T-helper 1 cell treated with Interleukin-12 subunit alpha and Interleukin-12 subunit beta and Interleukin-4 antibody, amounts not matched to agents 30 μg/mL and 1 μg/mL, for 36 hours (primary cell): ENCODE measurements around the gene AFAP1.
"Not testable (repeated sequence)": the region's sequence is repeated elsewhere in the genome, so short reads cannot be mapped to it uniquely, and the experiment has no call there.

Source experiments
- H3K27ac Mint-ChIP-seq: one replicate; pipeline ENCODE4 v1.8.0; 2021; ENCODE audit warnings: mild to moderate bottlenecking, mixed read lengths
- H3K27me3 Mint-ChIP-seq: one replicate; pipeline ENCODE4 v1.8.0; 2021; ENCODE audit warnings: low read depth, mixed read lengths
- H3K36me3 Mint-ChIP-seq: one replicate; pipeline ENCODE4 v1.8.0; 2021; ENCODE audit warnings: low read depth, mixed read lengths
- H3K4me1 Mint-ChIP-seq: one replicate; pipeline ENCODE4 v1.8.0; 2021; ENCODE audit warnings: low read depth, mixed read lengths
- H3K4me3 Mint-ChIP-seq: one replicate; pipeline ENCODE4 v1.8.0; 2021; ENCODE audit warnings: mild to moderate bottlenecking, moderate library complexity, mixed read lengths
- H3K9me3 Mint-ChIP-seq: one replicate; pipeline ENCODE4 v1.8.0; 2021; ENCODE audit warnings: mixed read lengths

Gene AFAP1

DNA sequence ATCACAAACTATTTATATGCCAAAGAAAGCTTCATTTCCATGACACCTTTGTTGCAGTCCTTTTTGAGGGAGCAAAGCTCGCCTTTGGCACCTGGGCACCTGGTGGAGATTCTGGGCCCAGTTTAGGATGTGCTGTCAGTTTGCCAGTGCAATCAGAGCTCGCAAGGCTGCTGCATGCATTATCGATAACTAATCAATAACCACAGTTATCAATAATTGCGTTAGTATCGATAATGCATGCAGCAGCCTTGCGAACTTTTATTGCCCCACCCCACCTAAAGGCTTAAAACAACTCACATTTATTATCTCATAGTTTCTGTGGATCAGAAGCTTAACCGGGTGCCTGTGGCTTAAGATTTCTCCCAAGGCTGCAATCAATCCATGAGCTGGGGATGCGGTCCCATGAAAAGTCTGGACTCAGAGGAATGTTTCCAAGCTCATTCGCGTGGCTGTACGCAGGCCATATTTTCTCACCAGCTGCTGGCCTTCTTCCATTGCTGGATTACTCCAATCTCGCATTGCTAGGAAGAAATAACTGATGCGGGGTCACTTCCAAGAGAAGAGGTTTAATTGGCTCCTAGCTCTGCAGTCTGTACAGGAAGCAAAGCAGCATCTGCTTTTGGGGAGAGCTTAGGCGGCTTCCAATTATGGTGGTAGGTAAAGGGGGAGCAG is 6.2 kb upstream of the AFAP1 start:
- peaks cover 20% of the 10 kb centered on the region for H3K27me3 Mint-ChIP-seq
- no peaks in the 10 kb centered on the region for H3K36me3 Mint-ChIP-seq
- H3K27ac Mint-ChIP-seq: no peak overlapping the region
- H3K9me3 Mint-ChIP-seq: peaks cover 4% of the 10 kb centered on the region
- H3K4me1 Mint-ChIP-seq: peaks cover 15% of the 10 kb centered on the region
- no peak overlapping the region for H3K4me3 Mint-ChIP-seq

- H3K27ac Mint-ChIP-seq: no peak overlapping the region
- H3K4me3 Mint-ChIP-seq: no peak overlapping the region
- H3K27me3 Mint-ChIP-seq: peaks cover 15% of the 10 kb centered on the region
- peaks cover 16% of the 10 kb centered on the region for H3K4me1 Mint-ChIP-seq
- no peaks in the 10 kb centered on the region for H3K9me3 Mint-ChIP-seq
- H3K36me3 Mint-ChIP-seq: no peaks in the 10 kb centered on the region
Observed at GRCh38 chr4:7944599-7945220, 5.0 kb upstream of the AFAP1 start.

DNA sequence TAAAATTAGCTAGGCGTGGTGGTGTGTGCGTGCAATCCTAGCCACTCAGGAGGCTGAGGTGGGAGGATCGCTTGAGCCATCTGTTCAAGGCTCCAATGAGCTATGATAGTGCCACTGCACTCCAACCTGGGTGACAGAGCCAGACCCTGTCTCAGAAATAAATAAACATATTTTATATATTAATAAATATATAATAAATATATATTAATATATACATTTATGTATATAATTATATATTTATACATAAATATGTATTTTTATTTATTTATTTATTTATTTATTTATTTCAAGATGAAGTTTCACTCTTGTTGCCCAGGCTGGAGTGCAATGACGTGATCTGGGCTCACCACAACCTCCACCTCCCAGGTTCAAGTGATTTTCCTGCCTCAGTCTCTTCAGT is 4.0 kb upstream of the AFAP1 start:
- H3K4me3 Mint-ChIP-seq, H3K4me1 Mint-ChIP-seq, H3K36me3 Mint-ChIP-seq, H3K27me3 Mint-ChIP-seq, H3K9me3 Mint-ChIP-seq, H3K27ac Mint-ChIP-seq: not testable (repeated sequence)

- Mint-ChIP-seq H3K9me3 (no peaks in the 10 kb centered on the region), H3K4me1 (peaks cover 11% of the 10 kb centered on the region), H3K36me3 (no peaks in the 10 kb centered on the region), H3K27me3 (peaks cover 7% of the 10 kb centered on the region), H3K27ac (no peak overlapping the region), H3K4me3 (no peak overlapping the region)
Observed at GRCh38 chr4:7943211-7943610, 3.5 kb upstream of the AFAP1 start.

- no peaks in the 10 kb centered on the region for H3K36me3 Mint-ChIP-seq
- H3K27me3 Mint-ChIP-seq: peaks cover 19% of the 10 kb centered on the region
- H3K4me3 Mint-ChIP-seq: no peak overlapping the region
- H3K4me1 Mint-ChIP-seq: peaks cover 13% of the 10 kb centered on the region
- no peaks in the 10 kb centered on the region for H3K9me3 Mint-ChIP-seq
- no peak overlapping the region for H3K27ac Mint-ChIP-seq
Observed at GRCh38 chr4:7941965-7942496, 2.4 kb upstream of the AFAP1 start.

DNA sequence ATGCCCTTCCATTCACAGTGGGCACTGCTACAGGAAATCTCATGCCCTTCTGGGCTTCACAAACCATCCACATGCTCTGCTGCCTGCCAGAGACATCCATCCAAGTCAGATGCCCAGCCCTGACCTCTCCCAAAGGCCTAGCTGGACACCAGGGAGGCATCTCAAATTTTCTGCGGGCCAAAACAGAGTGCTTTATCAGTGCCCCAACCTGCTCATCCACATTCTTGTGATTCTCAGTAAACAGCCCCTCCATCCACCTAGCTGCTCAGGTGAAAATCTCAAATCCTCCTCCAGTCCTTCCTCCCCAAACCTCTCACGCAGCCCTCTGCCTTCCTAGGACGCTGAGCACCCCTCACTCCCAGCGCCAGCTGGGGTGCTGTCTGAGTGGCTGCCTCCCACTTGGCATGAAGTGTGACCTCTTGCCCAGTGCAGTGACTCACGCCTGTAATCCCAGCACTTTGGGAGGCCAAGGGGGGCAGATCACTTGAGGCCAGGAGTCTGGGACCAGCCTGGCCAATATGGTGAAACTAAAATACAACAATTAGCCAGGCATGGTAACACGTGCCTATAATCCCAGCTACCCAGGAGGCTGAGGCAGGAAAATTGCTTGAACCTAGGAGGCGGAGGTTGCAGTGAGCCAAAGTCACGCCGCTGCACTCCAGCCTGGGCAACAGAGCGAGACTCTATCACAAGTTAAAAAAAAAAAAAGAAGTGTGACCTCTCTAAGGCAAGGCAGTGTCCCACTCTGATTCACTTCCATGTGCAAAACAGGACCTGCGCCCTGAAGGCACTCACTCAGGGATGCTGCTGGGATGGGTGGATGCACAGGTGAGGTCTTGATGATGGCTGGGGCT is 1.7 kb upstream of the AFAP1 start:
- Mint-ChIP-seq H3K36me3 (no peaks in the 10 kb centered on the region), H3K4me3 (peak overlapping the region; percentile 49), H3K9me3 (no peaks in the 10 kb centered on the region), H3K27ac (peak overlapping the region; percentile 26), H3K27me3 (peaks cover 24% of the 10 kb centered on the region), H3K4me1 (peaks cover 13% of the 10 kb centered on the region)

DNA sequence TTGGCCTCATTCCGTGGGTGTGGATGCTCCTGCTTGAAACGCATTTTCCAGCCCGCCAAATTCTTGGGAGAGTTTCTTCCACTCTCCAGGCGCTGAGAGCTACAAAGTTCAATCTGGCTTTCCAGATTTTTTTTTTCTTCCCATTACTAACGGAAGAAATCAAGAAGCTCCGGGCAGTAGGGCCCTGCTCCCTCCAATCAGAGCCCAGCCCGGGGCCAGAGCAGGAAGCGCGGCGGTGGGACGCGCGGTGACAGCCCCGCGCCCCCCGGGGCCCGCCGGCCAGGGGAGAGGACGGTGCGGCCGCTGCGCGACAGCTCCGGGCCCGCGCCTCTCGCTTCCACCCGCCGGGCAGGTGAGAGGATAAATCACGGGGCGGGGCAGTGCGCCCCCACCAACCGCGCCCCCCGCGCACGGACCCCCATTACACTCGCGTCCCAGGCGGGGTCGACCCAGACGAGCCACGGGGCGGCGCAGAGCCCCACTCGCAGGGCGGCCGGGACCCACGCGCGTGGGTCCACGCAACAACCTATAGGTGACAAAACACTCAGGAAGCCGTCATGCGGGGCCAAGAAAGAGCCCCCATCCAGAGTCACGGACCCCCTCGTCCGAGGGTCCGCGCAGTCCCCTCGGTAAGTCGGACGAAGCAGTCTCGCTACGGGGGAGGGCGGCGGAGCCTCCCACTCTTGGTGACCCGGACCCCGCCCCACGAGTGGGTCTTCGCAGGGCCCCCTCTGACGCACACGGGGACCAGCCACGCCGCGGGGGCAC is 868 bp downstream of the AFAP1 start:
- H3K27me3 Mint-ChIP-seq: peaks cover 31% of the 10 kb centered on the region
- H3K4me3 Mint-ChIP-seq: peak overlapping the region; percentile 69
- peak overlapping the region; percentile 34 for H3K27ac Mint-ChIP-seq
- peaks cover 13% of the 10 kb centered on the region for H3K4me1 Mint-ChIP-seq
- H3K36me3 Mint-ChIP-seq: no peaks in the 10 kb centered on the region
- no peaks in the 10 kb centered on the region for H3K9me3 Mint-ChIP-seq

GRCh38 chr4:7938266-7938608 is 1.4 kb downstream of the AFAP1 start:
- H3K27me3 Mint-ChIP-seq: peaks cover 31% of the 10 kb centered on the region
- peak overlapping the region; percentile 34 for H3K27ac Mint-ChIP-seq
- no peaks in the 10 kb centered on the region for H3K36me3 Mint-ChIP-seq
- H3K9me3 Mint-ChIP-seq: no peaks in the 10 kb centered on the region
- peaks cover 13% of the 10 kb centered on the region for H3K4me1 Mint-ChIP-seq
- peak overlapping the region; percentile 69 for H3K4me3 Mint-ChIP-seq

GRCh38 chr4:7937006-7937405 is 2.7 kb downstream of the AFAP1 start:
- Mint-ChIP-seq H3K4me1 (peaks cover 13% of the 10 kb centered on the region), H3K27ac (no peak overlapping the region), H3K4me3 (no peak overlapping the region), H3K36me3 (no peaks in the 10 kb centered on the region), H3K9me3 (no peaks in the 10 kb centered on the region), H3K27me3 (peaks cover 31% of the 10 kb centered on the region)

DNA sequence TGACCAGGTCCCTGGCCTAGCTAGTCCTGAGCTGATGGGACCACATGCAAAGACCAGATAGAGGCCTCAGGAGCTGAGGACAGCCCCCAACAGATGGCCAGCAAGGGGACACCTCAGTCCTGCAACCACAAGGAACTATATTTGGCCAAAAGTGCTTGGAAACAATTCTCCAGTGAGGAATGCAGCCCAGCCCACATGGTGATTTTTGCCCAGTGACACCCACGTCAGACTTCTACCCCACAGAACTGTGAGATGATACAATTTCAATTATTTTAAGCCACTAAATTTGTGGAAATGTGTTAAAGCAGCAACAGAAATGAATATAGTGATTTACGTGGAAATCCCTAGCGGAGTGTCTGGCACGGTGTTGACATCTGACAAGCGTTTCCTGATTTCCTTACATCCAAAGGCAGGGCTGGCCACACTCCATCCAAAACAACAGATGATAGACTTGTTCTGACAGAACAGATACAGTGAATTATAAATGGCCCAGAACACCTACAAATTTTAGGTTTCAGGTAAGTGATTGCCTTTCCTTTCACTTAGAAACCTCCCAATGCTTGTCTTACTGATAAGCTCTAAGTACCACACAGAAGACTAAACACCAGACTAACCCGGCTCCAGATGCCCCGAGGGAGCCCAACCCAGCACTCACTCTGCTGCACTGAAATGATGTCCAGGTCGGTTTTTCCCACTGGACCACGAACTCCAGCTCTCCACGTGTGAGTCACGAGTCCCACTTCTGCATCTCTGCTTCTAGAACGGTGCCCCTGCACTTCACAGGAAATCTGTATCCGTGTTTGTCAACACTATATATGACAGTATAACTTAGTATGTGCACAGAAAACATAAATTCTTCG is 5.8 kb downstream of the AFAP1 start:
- Mint-ChIP-seq H3K4me3 (no peak overlapping the region), H3K4me1 (peaks cover 9% of the 10 kb centered on the region), H3K27ac (no peak overlapping the region)

DNA sequence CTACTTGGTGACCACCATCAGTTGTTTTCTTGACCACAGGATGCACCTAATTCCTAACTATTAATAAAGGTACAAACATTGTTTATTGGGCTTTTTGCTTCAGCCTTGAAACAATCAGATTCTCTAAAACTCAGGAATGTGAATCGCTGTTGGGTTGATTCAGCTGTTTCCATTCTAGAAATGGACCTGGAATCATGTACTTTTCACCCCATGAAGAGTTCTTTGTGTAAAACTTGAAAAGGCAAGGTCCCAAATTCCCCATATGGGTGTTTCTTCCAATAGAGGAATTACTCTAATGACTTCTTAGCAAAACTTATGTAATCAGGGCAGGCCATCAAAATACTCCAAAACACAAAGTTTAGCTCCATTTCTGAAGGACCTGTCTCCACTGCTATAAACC is 7.4 kb downstream of the AFAP1 start:
- H3K9me3 Mint-ChIP-seq: no peaks in the 10 kb centered on the region
- no peak overlapping the region for H3K4me3 Mint-ChIP-seq
- H3K27me3 Mint-ChIP-seq: peaks cover 17% of the 10 kb centered on the region
- H3K27ac Mint-ChIP-seq: no peak overlapping the region
- H3K36me3 Mint-ChIP-seq: no peaks in the 10 kb centered on the region
- H3K4me1 Mint-ChIP-seq: no peaks in the 10 kb centered on the region

More for the DNA sequence above, 5.8 kb downstream of the AFAP1 start:
- no peaks in the 10 kb centered on the region for H3K9me3 Mint-ChIP-seq
- H3K36me3 Mint-ChIP-seq: no peaks in the 10 kb centered on the region
- H3K27me3 Mint-ChIP-seq: peaks cover 31% of the 10 kb centered on the region

- Mint-ChIP-seq H3K9me3 (no peaks in the 10 kb centered on the region), H3K36me3 (no peaks in the 10 kb centered on the region), H3K27ac (no peak overlapping the region), H3K4me1 (no peaks in the 10 kb centered on the region), H3K4me3 (no peak overlapping the region), H3K27me3 (no peaks in the 10 kb centered on the region)
Observed at GRCh38 chr4:7929118-7929951, 10.3 kb downstream of the AFAP1 start.

GRCh38 chr4:7928711-7929110 is 10.9 kb downstream of the AFAP1 start:
- Mint-ChIP-seq H3K36me3 (no peaks in the 10 kb centered on the region), H3K27ac (no peak overlapping the region), H3K4me1 (no peaks in the 10 kb centered on the region), H3K9me3 (no peaks in the 10 kb centered on the region), H3K4me3 (no peak overlapping the region), H3K27me3 (no peaks in the 10 kb centered on the region)
